Ishikawa (cell line): ENCODE results near the gene NDUFAF8.

ENCODE experiments used
- CEBPB ChIP-seq: IDR thresholded peaks from 2 replicates; pipeline ENCODE4 v1.6.1; 2012
- CREB1 ChIP-seq: IDR thresholded peaks from 2 replicates; pipeline ENCODE4 v1.6.1; 2012; ENCODE audit warnings: low read depth
- EGR1 ChIP-seq: IDR thresholded peaks from 2 replicates; pipeline ENCODE4 v1.6.1; 2012
- EP300 ChIP-seq: IDR thresholded peaks from 2 replicates; pipeline ENCODE4 v1.6.1; 2012; ENCODE audit warnings: borderline replicate concordance
- FOXM1 ChIP-seq: IDR thresholded peaks from 2 replicates; pipeline ENCODE4 v1.6.1; 2012; ENCODE audit warnings: low read depth, borderline replicate concordance
- NFIC ChIP-seq: IDR thresholded peaks from 2 replicates; pipeline ENCODE4 v1.6.1; 2012
- RAD21 ChIP-seq: IDR thresholded peaks from 2 replicates; pipeline ENCODE4 v1.6.1; 2012; ENCODE audit warnings: low read depth
- TAF1 ChIP-seq: IDR thresholded peaks from 2 replicates; pipeline ENCODE4 v1.6.1; 2012; ENCODE audit warnings: low read depth, mild to moderate bottlenecking
- TCF12 ChIP-seq: IDR thresholded peaks from 2 replicates; pipeline ENCODE4 v1.6.1; 2012; ENCODE audit warnings: low read depth
- TEAD4 ChIP-seq: IDR thresholded peaks from 2 replicates; pipeline ENCODE4 v1.6.1; 2012
- YY1 ChIP-seq: IDR thresholded peaks from 2 replicates; pipeline ENCODE4 v1.6.1; 2012; ENCODE audit warnings: low read depth
- ZBTB7A ChIP-seq: IDR thresholded peaks from 2 replicates; pipeline ENCODE4 v1.6.1; 2012; ENCODE audit warnings: low read depth
- TF ChIP-seq, protein P1 (sequence below): IDR thresholded peaks from 2 replicates; pipeline ENCODE4 v1.6.1; 2012; ENCODE audit warnings: low read depth, mild to moderate bottlenecking
- TF ChIP-seq, protein P2 (sequence below): IDR thresholded peaks from 2 replicates; pipeline ENCODE4 v1.6.1; 2012
- TF ChIP-seq, protein P3 (sequence below): IDR thresholded peaks from 2 replicates; pipeline ENCODE4 v1.6.1; 2012

Gene NDUFAF8

DNA sequence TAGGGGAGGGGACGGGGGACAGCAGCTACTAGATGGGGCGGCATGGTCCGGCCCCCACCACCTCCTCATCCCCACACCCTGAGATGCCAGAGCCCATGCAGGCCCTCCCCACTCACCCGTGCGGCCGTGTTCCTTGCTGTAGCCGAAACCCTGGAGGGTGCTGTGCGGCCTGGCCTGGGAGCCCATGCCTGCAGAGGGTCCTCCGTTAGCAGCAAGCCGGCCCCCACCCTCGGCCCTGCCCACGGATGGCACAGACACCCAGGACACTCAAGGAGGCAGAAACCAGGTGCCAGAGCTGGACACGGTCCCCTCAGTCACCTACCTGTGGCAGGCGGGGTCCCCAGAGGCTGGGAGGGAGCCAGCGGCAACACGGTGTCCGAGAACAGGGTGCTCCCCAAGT, 5.8 kb upstream of the NDUFAF8 start:
- TF ChIP-seq NFIC (no peak), FOXM1 (no peak), TAF1 (no peak), EGR1 (no peak), TEAD4 (no peak), YY1 (no peak), ZBTB7A (no peak), RAD21 (no peak), TCF12 (no peak), CREB1 (no peak), CEBPB (no peak), EP300 (no peak)
- TF ChIP-seq, protein P1, sequence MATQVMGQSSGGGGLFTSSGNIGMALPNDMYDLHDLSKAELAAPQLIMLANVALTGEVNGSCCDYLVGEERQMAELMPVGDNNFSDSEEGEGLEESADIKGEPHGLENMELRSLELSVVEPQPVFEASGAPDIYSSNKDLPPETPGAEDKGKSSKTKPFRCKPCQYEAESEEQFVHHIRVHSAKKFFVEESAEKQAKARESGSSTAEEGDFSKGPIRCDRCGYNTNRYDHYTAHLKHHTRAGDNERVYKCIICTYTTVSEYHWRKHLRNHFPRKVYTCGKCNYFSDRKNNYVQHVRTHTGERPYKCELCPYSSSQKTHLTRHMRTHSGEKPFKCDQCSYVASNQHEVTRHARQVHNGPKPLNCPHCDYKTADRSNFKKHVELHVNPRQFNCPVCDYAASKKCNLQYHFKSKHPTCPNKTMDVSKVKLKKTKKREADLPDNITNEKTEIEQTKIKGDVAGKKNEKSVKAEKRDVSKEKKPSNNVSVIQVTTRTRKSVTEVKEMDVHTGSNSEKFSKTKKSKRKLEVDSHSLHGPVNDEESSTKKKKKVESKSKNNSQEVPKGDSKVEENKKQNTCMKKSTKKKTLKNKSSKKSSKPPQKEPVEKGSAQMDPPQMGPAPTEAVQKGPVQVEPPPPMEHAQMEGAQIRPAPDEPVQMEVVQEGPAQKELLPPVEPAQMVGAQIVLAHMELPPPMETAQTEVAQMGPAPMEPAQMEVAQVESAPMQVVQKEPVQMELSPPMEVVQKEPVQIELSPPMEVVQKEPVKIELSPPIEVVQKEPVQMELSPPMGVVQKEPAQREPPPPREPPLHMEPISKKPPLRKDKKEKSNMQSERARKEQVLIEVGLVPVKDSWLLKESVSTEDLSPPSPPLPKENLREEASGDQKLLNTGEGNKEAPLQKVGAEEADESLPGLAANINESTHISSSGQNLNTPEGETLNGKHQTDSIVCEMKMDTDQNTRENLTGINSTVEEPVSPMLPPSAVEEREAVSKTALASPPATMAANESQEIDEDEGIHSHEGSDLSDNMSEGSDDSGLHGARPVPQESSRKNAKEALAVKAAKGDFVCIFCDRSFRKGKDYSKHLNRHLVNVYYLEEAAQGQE: no peak
- TF ChIP-seq, protein P2, sequence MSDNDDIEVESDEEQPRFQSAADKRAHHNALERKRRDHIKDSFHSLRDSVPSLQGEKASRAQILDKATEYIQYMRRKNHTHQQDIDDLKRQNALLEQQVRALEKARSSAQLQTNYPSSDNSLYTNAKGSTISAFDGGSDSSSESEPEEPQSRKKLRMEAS: no peak
- TF ChIP-seq, protein P3, sequence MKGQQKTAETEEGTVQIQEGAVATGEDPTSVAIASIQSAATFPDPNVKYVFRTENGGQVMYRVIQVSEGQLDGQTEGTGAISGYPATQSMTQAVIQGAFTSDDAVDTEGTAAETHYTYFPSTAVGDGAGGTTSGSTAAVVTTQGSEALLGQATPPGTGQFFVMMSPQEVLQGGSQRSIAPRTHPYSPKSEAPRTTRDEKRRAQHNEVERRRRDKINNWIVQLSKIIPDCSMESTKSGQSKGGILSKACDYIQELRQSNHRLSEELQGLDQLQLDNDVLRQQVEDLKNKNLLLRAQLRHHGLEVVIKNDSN: no peak

DNA sequence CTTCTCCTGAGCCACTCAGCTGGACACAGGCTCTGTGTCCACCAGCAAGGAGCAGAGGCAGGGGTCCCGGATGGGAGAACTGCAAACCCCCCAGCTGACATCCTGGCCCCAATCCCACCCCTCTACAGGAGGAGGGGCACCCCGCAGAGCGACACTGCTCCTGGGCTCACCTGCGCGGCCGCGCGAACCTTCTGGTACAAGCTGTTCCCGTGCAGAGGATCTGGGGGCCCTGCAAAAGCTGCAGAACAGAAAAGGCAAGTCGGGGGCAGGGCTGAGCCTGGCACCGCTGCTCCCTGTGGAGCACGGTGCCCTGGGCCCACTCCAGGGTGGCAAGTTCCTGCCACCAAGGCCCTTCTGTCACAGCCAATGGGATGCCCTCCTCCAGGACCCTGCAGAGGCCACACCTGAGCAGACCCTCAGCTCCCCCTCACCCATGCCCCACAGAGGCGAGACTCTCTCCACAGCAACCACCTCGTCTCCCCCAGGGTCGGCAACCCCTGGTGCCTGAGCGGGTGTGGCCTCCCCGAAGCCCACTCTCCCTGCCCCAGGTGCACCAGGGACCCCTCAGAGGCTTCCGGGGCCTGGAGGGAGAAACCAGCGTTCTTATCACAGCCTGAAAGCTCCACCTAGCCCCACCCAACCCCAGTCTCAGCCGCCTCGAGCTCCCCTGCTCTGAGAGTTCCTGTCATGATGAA, 5.2 kb upstream of the NDUFAF8 start:
- TF ChIP-seq RAD21: no peak

DNA sequence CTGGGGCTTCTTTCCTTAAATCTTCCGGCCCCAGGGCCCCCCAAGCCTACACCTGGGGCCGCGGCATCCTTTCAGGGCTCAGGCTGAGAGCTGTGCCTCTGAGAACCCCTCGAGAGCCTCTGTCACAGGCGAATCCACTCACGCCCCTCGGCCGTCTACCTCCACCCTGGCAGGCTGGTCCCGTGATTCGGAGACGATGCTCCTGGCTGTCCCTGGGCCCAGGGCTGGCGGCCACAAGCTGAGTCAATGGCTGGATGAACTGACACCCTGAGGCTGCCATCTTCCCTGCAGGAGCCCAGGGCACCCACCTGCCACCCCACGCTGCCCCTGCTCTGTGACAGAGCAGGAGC, 4.6 kb upstream of the NDUFAF8 start:
- no peak for TF ChIP-seq FOXM1
- TF ChIP-seq TEAD4: no peak
- TF ChIP-seq, protein P1: no peak
- no peak for TF ChIP-seq NFIC
- TF ChIP-seq CREB1: no peak
- TF ChIP-seq TAF1: no peak
- TF ChIP-seq TCF12: no peak
- TF ChIP-seq EGR1: no peak
- TF ChIP-seq, protein P3: no peak
- TF ChIP-seq RAD21: no peak
- no peak for TF ChIP-seq ZBTB7A
- TF ChIP-seq YY1: no peak
- TF ChIP-seq CEBPB: no peak
- TF ChIP-seq EP300: no peak
- TF ChIP-seq, protein P2: no peak

DNA sequence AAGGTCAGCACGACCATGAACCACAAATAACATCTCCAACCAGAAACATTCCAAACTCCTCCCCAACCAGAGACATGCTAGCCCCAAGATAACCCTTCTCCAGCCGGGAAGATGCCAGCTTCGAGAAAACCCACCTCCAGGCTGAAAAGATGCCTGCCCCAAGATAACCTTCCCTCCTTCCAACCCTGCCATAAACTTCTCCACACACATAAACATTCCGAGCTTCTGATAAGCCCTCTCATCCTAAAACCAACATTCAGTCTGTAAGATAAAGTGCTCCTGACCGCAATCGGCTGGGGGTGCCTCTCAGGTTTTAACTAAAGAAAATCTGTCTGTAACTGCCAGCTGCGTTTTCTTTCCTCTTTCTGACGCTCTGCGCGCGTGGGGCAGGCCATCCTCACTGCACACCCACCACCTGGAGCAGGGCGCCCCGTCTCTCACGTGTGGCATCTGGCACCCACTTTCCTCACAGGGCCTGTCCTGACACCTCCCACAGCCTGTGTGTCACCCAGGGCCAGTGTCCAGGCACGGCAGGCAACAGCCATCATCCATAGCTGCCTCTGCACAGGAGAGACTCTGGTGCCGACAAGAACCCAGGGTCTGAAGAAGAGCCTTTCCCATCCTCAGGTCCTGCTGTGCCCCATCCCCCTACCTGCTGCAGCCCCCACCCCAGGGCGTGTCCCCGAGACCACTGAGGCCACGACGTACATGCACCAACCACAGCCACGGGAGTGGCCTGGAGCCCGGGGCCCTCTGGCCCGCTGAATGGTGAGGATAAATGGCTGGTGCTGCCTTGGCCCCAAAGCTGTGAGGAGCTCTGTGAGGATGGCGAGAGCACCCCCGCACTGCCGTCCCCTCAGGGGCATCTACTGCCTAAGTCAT, 3.9 kb upstream of the NDUFAF8 start:
- TF ChIP-seq TCF12: no peak
- no peak for TF ChIP-seq NFIC
- TF ChIP-seq TEAD4: no peak
- no peak for TF ChIP-seq FOXM1
- no peak for TF ChIP-seq EP300
- TF ChIP-seq YY1: no peak
- TF ChIP-seq, protein P1: no peak
- no peak for TF ChIP-seq EGR1
- no peak for TF ChIP-seq ZBTB7A
- no peak for TF ChIP-seq RAD21
- TF ChIP-seq CREB1: no peak
- no peak for TF ChIP-seq TAF1
- no peak for TF ChIP-seq CEBPB
- TF ChIP-seq, protein P2: no peak
- TF ChIP-seq, protein P3: no peak
